GM23338 (cell line): Measurements from ENCODE around the gene TOM1L2. TPM values are rescaled to one million over a fixed set of nuclear protein-coding genes. Genes with fewer than 3 reads are reported as not detected.

Experiments used
- ATAC-seq: fragments of 200-7000 bp; cut with Tn5 transposase; 3 replicates; pipeline ENCODE4 v1.9.1; 2020
- DNase-seq: peaks from one replicate; pipeline ENCODE4 v3.0.0-alpha.2; 2015; ENCODE audit warnings: low spot score
- H2AFZ ChIP-seq: fragments of 200-600 bp; sonication (generic); 2 replicates; pipeline ENCODE4 v1.8.0; 2016; ENCODE audit warnings: antibody characterized with exemption, mild to moderate bottlenecking, moderate library complexity
- H3F3A ChIP-seq: fragments of 200-600 bp; sonication (generic); replicated peaks from 2 replicates; pipeline ENCODE4 v1.8.0; 2017; ENCODE audit warnings: antibody characterized with exemption, mixed run types, low read depth
- H3K27ac ChIP-seq: fragments of 200-600 bp; sonication (generic); 2 replicates; pipeline ENCODE4 v1.6.1; 2016; ENCODE audit warnings: low read depth
- H3K27me3 ChIP-seq: fragments of 200-600 bp; sonication (generic); 2 replicates; pipeline ENCODE4 v1.8.0; 2016; ENCODE audit warnings: mild to moderate bottlenecking, mixed run types, moderate library complexity; ENCODE audit not compliant: insufficient read depth
- H3K36me3 ChIP-seq: fragments of 200-600 bp; sonication (generic); 2 replicates; pipeline ENCODE4 v1.8.0; 2016; ENCODE audit warnings: mild to moderate bottlenecking; ENCODE audit not compliant: insufficient read depth
- H3K4me1 ChIP-seq: fragments of 200-600 bp; sonication (generic); 2 replicates; pipeline ENCODE4 v1.8.0; 2016; ENCODE audit warnings: mild to moderate bottlenecking, moderate library complexity; ENCODE audit not compliant: insufficient read depth
- H3K4me2 ChIP-seq: fragments of 200-600 bp; sonication (generic); 2 replicates; pipeline ENCODE4 v1.7.1; 2017; ENCODE audit warnings: mixed run types
- H3K4me3 ChIP-seq: fragments of 200-600 bp; sonication (generic); 2 replicates; pipeline ENCODE4 v1.6.1; 2016; ENCODE audit warnings: mixed run types
- H3K79me2 ChIP-seq: fragments of 200-600 bp; sonication (generic); replicated peaks from 2 replicates; pipeline ENCODE4 v1.8.0; 2017; ENCODE audit warnings: mild to moderate bottlenecking; ENCODE audit not compliant: insufficient read depth
- H3K9me2 ChIP-seq: fragments of 200-600 bp; sonication (generic); 2 replicates; pipeline ENCODE4 v1.8.0; 2017; ENCODE audit not compliant: insufficient read depth
- H4K20me1 ChIP-seq: fragments of 200-600 bp; sonication (generic); replicated peaks from 2 replicates; pipeline ENCODE4 v1.8.0; 2017; ENCODE audit warnings: mild to moderate bottlenecking; ENCODE audit not compliant: insufficient read depth
- H3K27ac Mint-ChIP-seq: 2 replicates; pipeline ENCODE4 v1.8.0; 2020; ENCODE audit warnings: inconsistent platforms, mild to moderate bottlenecking, moderate library complexity, mixed read lengths
- H3K27me3 Mint-ChIP-seq: 3 replicates; pipeline ENCODE4 v1.8.0; 2022; ENCODE audit warnings: low read depth, mild to moderate bottlenecking, moderate library complexity, mixed read lengths, inconsistent platforms; ENCODE audit not compliant: insufficient read depth, poor library complexity
- H3K36me3 Mint-ChIP-seq: 3 replicates; pipeline ENCODE4 v1.8.0; 2021; ENCODE audit warnings: low read depth, mild to moderate bottlenecking, inconsistent platforms, moderate library complexity, mixed read lengths
- H3K4me1 Mint-ChIP-seq: 3 replicates; pipeline ENCODE4 v1.8.0; 2020; ENCODE audit warnings: mild to moderate bottlenecking, inconsistent platforms, mixed read lengths
- H3K4me3 Mint-ChIP-seq: 3 replicates; pipeline ENCODE4 v1.8.0; 2021; ENCODE audit warnings: moderate library complexity, mild to moderate bottlenecking, inconsistent platforms, mixed read lengths
- H3K9me3 Mint-ChIP-seq: 3 replicates; pipeline ENCODE4 v1.8.0; 2020; ENCODE audit warnings: moderate library complexity, mild to moderate bottlenecking, inconsistent platforms, mixed read lengths
- CREB1 ChIP-seq: fragments of 250-450 bp; sonication (Bioruptor Pico); IDR thresholded peaks from 2 replicates; pipeline ENCODE4 v1.5.0; 2020; ENCODE audit warnings: low read depth, mild to moderate bottlenecking, moderate library complexity
- EZH2 ChIP-seq: fragments of 200-600 bp; sonication (generic); IDR thresholded peaks from one replicate; pipeline ENCODE4 v1.8.0; 2017; ENCODE audit warnings: antibody characterized with exemption, mild to moderate bottlenecking, low read depth; ENCODE audit not compliant: unreplicated experiment
- NANOG ChIP-seq: IDR thresholded peaks from 2 replicates; pipeline ENCODE4 v1.6.1; 2016; ENCODE audit warnings: antibody characterized with exemption, borderline replicate concordance
- POLR2AphosphoS5 ChIP-seq: IDR thresholded peaks from 2 replicates; pipeline ENCODE4 v1.6.1; 2016; ENCODE audit warnings: antibody characterized with exemption, low read depth
- STAT1 ChIP-seq: IDR thresholded peaks from one replicate; pipeline ENCODE4 v1.6.1; 2016; ENCODE audit warnings: antibody characterized with exemption; ENCODE audit not compliant: unreplicated experiment
- polyA plus RNA-seq: library from polyadenylated mRNA; unstranded; fragments of >200 nt; fragmentation: Nextera tagmentation; extraction: Ambion mirVana; gene quantifications from 2 replicates; pipeline ENCODE4 v1.2.1, GENCODE V29; 2016
- total RNA-seq: library from RNA; depleted of rRNA; stranded (reverse); fragments of >200 nt; shearing (Covaris generic); gene quantifications from 2 replicates; pipeline ENCODE4 v1.2.3, GENCODE V29; 2014
- TF ChIP-seq, protein P1 (sequence below): fragments of 250-450 bp; sonication (Bioruptor Pico); IDR thresholded peaks from 2 replicates; pipeline ENCODE4 v1.5.0; 2020; ENCODE audit warnings: mild to moderate bottlenecking, moderate library complexity
- TF ChIP-seq, protein P2 (sequence below): IDR thresholded peaks from 2 replicates; pipeline ENCODE4 v1.6.1; 2016; ENCODE audit warnings: antibody characterized with exemption

Gene TOM1L2
- total and polyA plus RNA-seq, 2 experiments from 2014 or later, result 3.3 TPM

DNA sequence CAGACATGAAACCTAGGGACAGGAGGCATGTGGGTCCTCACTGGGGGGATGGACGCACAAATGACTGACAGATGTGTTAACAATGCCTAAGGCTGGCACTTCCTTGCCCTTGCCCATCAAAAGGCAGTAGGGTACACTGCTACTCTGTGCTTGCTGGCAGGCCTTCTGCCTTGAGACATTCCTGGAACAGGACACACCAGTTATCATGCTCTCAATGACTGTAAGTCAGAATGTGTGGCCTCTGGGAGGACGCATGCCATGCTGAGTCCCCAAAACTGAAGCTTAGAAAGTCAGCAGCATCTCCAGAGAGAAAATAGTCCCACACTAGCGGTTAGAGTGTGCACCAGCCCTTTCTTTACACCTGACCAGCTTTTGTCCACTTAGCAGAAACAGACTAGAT, 119.3 kb downstream of the TOM1L2 start (continued):
- TF ChIP-seq, protein P1, sequence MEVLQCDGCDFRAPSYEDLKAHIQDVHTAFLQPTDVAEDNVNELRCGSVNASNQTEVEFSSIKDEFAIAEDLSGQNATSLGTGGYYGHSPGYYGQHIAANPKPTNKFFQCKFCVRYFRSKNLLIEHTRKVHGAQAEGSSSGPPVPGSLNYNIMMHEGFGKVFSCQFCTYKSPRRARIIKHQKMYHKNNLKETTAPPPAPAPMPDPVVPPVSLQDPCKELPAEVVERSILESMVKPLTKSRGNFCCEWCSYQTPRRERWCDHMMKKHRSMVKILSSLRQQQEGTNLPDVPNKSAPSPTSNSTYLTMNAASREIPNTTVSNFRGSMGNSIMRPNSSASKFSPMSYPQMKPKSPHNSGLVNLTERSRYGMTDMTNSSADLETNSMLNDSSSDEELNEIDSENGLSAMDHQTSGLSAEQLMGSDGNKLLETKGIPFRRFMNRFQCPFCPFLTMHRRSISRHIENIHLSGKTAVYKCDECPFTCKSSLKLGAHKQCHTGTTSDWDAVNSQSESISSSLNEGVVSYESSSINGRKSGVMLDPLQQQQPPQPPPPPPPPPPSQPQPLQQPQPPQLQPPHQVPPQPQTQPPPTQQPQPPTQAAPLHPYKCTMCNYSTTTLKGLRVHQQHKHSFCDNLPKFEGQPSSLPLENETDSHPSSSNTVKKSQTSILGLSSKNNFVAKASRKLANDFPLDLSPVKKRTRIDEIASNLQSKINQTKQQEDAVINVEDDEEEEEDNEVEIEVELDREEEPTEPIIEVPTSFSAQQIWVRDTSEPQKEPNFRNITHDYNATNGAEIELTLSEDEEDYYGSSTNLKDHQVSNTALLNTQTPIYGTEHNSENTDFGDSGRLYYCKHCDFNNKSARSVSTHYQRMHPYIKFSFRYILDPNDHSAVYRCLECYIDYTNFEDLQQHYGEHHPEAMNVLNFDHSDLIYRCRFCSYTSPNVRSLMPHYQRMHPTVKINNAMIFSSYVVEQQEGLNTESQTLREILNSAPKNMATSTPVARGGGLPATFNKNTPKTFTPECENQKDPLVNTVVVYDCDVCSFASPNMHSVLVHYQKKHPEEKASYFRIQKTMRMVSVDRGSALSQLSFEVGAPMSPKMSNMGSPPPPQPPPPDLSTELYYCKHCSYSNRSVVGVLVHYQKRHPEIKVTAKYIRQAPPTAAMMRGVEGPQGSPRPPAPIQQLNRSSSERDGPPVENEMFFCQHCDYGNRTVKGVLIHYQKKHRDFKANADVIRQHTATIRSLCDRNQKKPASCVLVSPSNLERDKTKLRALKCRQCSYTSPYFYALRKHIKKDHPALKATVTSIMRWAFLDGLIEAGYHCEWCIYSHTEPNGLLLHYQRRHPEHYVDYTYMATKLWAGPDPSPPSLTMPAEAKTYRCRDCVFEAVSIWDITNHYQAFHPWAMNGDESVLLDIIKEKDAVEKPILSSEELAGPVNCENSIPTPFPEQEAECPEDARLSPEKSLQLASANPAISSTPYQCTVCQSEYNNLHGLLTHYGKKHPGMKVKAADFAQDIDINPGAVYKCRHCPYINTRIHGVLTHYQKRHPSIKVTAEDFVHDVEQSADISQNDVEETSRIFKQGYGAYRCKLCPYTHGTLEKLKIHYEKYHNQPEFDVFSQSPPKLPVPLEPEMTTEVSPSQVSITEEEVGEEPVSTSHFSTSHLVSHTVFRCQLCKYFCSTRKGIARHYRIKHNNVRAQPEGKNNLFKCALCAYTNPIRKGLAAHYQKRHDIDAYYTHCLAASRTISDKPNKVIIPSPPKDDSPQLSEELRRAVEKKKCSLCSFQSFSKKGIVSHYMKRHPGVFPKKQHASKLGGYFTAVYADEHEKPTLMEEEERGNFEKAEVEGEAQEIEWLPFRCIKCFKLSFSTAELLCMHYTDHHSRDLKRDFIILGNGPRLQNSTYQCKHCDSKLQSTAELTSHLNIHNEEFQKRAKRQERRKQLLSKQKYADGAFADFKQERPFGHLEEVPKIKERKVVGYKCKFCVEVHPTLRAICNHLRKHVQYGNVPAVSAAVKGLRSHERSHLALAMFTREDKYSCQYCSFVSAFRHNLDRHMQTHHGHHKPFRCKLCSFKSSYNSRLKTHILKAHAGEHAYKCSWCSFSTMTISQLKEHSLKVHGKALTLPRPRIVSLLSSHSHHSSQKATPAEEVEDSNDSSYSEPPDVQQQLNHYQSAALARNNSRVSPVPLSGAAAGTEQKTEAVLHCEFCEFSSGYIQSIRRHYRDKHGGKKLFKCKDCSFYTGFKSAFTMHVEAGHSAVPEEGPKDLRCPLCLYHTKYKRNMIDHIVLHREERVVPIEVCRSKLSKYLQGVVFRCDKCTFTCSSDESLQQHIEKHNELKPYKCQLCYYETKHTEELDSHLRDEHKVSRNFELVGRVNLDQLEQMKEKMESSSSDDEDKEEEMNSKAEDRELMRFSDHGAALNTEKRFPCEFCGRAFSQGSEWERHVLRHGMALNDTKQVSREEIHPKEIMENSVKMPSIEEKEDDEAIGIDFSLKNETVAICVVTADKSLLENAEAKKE (CRISPR knock-in tag), result no peak

DNA sequence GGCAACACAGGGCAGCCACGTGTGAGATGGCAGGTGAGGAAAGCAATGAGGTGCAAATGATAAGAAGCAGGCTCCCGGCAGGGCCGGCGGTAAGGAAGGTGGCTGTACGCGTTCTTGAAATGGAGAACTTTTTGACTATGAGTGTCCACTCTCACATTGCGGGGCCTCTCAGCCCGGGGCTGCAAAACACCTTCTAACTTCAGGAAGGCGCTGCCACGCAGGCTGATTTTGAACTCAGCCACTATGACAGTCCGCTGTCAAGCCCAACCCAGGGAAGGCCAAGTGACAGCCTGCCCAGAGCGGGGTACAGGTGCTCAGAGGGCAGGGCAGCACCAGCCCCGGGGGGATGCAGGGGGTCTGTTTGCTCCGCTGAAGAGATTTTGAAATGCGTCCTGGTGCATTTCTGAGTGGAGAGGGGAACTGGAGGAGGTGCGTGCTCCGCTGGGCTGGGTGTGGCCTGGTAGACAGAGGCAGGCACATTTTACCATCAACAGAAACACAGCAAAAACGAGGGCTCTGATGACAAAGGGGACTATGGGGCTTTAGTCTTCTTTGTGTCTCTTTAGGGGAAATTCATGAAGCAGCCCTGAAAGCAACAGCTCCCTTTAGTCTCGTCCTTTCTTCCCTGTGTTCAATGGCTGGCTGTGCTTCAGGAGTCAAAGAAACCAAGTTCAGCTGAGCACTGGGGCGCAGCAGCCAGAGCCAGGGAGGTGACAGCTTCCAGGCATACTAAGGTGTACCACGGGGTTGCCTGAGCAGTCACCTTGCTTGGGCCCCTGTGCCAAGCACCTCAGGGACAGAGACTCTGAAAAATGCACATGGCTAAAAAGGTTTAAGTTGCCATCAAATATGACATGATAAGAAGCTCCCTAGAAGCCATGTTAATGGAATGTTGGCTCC, 120.8 kb downstream of the TOM1L2 start:
- H3K27me3 ChIP-seq, result no peaks in the 10 kb centered on the region
- Mint-ChIP-seq H3K27me3 (peaks cover 16% of the 10 kb centered on the region), H3K27ac (no peak overlapping the region), H3K36me3 (no peaks in the 10 kb centered on the region), H3K4me1 (peaks cover 42% of the 10 kb centered on the region), H3K9me3 (no peaks in the 10 kb centered on the region), H3K4me3 (no peak overlapping the region)
- H2AFZ ChIP-seq, result no peak overlapping the region
- no peaks in the 10 kb centered on the region for H3K36me3 ChIP-seq
- DNase-seq (no peak), ATAC-seq (no peak)
- no peaks in the 10 kb centered on the region for H3K9me2 ChIP-seq
- H3K4me1 ChIP-seq, result peaks cover 19% of the 10 kb centered on the region
- H3F3A ChIP-seq, result no peaks in the 10 kb centered on the region
- no peak overlapping the region for H3K27ac ChIP-seq
- no peaks in the 10 kb centered on the region for H4K20me1 ChIP-seq
- no peaks in the 10 kb centered on the region for H3K79me2 ChIP-seq
- H3K4me3 ChIP-seq, result no peak overlapping the region
- no peak overlapping the region for H3K4me2 ChIP-seq
- TF ChIP-seq CREB1 (CRISPR knock-in tag), result no peak
- TF ChIP-seq, protein P2, sequence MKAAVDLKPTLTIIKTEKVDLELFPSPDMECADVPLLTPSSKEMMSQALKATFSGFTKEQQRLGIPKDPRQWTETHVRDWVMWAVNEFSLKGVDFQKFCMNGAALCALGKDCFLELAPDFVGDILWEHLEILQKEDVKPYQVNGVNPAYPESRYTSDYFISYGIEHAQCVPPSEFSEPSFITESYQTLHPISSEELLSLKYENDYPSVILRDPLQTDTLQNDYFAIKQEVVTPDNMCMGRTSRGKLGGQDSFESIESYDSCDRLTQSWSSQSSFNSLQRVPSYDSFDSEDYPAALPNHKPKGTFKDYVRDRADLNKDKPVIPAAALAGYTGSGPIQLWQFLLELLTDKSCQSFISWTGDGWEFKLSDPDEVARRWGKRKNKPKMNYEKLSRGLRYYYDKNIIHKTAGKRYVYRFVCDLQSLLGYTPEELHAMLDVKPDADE, result no peak
- TF ChIP-seq, protein P1 (CRISPR knock-in tag), result no peak
- no peak for TF ChIP-seq STAT1
- TF ChIP-seq POLR2AphosphoS5, result no peak
- TF ChIP-seq NANOG, result no peak
- TF ChIP-seq EZH2, result no peak
